Measurements from ENCODE around the gene GDNF.
A peak's percentile ranks its signal among the peaks of the same experiment; 100 is the strongest.

The GDNF gene

DNA sequence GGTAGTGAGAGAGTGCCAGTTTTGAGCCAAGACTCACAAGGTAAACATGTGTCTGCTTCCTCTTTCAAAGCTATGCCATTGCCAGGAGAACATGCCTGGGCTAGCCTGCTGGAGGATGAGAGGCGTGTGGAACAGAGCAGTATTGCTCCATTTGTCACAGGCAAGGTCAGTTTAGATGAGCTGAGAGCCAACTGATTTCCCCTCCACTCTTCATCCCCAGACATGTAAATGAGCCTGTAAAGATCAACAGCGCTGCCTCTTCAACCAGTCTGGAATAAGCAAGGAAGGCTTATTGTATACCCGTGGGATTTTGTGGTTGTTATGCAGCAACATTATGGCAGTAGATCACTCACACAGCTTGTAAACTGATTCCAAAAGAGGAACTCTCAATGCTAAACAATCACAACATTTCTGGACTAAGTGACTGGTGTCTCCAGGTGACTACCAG lies 8.2 kb upstream of the GDNF start:
- FAIRE-seq (no peak), DNase-seq (ENCODE audit: insufficient read length, low spot score) (no peak)

DNA sequence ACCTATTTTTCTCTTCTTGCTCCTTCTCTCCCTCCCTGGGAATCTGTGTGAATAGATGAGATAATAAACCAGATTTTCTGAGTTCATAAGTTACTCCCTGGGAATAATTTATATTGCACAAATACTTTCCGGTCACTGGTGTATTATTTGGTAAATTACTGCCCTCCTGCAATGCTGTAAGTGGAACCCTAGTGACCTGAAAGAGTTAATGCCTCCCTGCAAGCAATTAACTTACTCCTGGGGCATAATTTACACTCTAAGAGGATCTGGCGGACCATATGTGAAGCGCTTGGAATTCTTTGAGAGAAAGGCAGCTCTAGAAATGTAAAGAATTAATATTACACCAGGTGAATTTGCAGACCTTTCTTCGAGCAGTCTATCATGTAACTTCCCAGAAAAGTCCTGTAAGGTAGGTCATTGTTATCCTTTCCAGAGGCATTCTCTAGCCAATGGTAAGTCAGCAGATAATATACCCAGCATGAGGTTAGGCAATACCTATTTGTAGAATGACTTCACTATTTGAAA lies 7.0 kb upstream of the GDNF start:
- FAIRE-seq: no peak
- no peak for DNase-seq (ENCODE audit: insufficient read length, low spot score)

DNA sequence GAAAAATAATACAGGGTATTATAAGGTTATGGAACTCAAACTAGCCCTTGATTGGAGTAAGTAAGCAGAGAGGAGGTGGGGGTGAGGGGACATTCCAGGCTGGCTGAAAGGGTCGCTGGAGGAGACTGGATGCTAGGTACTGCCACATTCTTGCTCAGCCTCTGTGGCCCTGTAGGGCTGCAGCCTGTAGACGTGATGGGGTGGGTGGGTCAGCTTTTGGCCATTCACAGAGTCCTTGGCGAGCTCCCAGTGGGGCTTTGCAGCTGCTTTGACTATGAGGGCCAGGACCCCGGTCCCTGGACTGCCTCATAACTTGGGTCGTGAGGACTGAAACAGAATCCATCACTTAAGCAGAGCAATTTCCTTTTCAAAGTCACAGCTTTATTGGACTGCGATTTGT lies 4.2 kb upstream of the GDNF start:
- no peak for DNase-seq (ENCODE audit: insufficient read length, low spot score)
- FAIRE-seq: no peak

DNA sequence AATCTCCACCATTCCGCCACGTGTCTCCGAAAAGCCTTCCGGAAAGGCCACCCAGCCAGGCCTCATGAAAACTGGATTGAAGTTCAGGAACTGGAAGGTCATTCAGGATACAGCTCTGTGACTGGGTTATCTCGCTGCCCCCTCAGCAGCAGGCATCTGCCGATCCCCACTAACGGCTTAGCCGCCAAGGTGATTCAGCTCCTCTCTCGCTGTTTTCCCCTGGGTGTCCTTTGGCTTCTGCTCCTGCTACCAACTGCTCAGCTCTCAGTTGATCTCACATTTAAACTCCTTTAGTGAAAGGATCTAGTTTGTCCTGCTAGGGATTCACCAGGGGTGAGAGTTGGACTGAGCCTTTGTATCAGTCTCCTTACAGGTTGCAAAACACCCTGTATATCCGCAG lies 2.2 kb upstream of the GDNF start:
- no peak for DNase-seq (ENCODE audit: insufficient read length, low spot score)
- no peak for FAIRE-seq

DNA sequence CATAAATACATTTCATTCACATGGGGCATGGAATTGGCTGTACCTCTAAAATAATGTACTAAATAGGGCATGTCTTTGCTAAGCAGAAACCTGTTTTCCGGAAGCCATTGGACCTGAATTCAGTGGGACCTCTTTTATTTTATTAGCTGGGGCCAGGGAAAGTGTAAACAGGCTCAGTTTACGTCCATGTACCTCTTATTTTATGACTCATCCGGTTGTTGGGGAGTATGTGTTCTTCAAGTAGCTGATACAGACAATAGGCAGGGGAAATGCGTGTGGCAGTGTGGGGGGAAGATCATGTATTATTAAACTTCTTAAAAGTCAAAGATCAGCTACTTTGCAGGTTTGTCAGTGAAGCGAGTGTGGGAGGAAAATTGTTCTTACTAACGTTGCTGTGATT lies 1.4 kb upstream of the GDNF start:
- FAIRE-seq: no peak
- no peak for DNase-seq (ENCODE audit: insufficient read length, low spot score)

DNA sequence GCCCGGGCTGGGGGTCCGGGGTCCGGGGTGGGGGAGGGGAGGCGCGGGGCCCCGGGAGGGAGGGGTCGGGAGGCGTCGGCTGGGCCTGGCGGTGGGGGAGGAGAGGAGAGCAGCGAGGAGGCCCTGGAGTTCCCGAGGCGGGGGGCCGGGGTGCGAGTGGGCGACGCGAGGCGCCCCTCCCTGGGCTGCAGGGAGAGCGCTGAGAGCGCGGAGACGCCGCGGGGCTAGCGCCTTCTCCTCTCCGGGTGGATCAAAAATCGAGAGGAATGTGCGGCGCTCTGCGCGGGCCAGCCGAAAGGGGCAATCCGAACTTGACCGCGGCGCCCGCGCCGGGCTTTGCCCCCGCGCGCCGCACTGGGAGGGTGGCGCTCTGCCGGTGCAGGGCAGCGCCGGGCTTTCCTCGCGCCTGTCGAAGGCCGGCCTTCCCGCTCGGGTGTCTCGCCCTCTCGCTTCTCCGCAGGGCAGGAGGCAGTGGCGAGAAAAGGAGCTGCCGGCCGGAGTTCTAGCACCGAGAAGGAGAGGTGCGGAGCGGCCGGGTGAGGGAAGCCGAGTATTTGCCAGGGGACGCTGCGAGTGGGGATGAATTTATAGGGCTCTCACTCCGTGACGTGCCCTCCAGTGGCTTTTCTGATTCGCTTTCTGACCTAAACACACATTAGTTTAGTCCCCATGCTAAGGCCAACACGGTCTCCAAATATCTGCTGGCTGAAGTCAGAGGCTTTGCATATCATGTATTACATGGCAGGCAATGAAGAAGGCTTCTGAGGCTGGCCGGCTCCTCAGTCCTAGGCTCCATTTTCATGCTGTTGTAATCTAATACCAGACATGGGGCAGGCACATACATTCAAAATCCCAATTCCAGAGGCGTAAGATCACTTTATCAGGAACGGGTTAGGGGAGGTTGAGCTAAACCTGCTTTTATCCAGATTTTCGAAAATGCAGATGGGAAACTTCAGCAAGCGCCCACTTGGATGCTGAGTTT lies 503 bp upstream of the GDNF start:
- FAIRE-seq: no peak
- DNase-seq (ENCODE audit: insufficient read length, low spot score): no peak

DNA sequence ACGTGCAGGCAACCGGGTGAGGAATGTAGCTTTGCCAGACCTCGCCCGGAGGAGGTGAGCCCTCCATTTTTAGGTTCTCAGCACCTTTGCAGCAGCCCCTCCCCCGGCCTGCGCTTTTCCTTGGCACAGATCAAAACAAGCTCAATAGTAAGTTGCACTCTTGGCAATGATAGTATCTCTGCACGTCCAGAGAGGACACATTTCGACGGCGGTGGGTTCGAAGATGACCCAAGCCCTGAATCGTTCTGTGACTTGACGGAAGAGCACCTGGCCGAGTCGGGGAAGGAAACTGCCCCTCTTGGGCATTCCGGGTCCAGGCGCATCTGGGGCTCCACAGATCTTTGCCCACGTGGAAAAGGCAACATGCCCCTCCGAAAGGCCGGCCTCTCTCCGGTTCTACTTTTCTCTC lies 904 bp downstream of the GDNF start:
- no peak for DNase-seq (ENCODE audit: insufficient read length, low spot score)
- no peak for FAIRE-seq

DNA sequence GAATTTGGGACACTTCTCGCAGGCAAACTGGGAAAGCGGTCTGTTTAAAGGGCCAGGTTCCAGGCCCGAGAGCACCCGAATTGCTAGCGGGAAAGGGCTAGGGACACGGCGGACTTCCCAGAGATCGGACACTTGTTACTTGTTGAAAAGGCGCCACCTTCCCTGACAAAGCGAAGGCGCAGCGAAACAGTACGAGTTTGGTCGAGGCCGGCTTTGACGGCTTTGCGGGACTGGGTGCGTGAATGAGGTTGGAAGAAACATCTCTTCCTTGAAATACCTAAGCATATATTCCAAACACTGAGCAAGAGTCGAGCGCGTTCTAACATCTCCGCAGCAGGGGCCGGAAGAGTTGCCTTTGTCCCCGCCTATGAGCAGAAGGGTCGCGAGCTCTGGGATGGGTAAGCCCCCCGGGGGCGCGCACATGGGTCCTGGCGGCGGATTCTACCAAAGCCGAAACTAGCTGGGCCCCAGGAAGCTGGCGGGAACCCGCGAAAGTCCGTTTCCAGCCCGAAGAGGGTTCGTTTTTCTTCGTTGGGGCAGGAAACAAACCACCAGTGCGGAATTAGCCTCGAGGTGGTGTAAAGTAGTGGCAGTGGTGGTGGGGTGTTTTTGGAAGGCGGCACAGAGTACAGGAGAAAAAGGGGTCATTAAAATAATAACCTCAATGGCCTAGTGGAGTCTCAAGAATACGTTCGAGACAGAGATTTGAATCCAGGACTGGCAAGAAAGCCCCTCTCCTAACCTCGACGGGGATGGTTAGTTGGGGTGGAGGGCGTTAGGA lies 1.5 kb downstream of the GDNF start:
- FAIRE-seq (no peak), DNase-seq (ENCODE audit: insufficient read length, low spot score) (no peak)

DNA sequence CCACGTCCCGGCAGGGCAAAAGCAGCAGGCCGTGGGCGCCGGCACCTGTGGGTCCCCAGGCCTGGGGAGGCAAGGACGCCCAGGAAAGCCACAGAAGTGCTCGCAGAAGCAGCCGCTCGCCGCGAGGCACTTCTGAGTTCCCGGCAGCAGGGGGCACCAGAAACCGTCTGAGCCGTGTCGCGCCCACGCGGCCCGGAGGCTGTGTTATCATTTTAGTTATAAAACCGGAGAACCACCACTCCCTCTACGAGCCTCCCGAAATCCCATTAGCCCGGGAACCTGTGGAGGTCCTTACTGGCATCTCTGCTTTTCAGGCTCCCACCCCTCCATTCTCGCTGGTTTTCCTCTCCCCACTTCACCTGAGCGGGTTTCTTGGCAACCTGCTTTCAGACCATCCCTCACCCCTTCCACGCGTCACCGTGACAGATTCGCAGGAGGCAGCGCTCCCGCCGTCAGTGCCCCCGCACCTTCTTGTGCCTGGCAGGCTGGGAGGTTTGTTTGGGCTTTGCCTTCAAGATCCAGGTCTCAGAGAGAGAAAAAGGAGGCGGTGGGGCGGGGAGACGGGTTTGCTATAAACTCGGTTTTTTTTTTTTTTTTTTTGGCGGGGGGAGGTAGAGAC lies 2.3 kb downstream of the GDNF start:
- FAIRE-seq (peak; percentile 86), DNase-seq (ENCODE audit: insufficient read length, low spot score) (peak; percentile 90)

DNA sequence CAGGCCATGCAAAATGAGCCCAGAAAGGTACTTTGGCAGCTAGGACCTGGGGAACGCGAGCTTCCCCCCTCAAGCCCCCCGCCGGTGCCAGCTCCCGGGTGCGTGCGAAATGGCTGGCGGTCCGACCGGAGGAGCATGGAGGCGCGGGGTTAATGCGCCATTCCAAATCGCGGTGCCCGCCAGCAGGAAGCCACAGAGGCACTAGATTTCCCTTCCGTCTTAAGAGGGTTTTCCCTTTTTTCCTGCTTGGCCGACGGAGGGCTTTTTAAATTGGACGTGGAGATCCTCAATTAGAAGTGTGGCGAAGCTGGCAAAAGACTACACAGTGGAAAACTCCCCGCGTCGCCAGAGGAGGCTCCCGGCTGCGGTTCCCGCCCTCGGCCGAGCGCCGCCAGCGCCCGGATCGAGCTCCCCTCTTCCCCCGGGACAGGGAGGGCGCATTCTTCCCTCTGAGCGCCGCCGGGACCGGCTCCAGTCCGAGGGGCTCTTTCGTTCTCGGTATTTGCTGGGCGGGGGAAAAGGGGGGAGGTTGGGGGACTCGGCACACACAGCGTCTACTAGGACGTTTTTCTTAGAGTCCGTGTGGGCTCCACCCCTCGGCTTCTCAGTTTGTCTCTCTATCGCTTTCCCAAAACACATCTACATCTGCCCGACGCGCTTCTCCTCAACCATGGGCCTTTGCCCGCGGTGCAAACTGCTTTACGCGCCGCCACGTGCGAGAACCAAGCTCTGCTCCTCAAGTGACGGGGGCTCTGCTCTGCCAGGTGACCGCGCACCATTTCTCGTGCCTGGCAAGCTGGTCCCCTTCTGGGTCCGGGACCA lies 3.0 kb downstream of the GDNF start:
- DNase-seq (ENCODE audit: insufficient read length, low spot score) (no peak), FAIRE-seq (no peak)

DNA sequence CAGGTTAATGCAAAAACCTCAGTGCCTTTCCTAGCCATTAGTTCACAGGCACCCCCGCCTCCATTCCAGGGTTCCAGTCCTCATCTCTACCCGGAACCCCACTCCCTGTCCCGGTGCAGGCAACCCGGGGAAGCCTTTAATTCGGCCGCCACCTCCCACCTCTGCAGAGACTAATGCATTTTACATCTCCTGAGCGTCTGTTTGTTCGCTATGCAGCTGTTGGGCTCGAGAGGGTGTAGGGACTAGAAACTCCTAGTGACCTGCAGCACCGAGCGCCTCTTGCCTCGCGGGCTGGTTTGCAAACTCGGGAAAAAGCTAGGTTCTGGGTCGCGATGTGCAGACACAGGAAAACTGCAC lies 3.6 kb downstream of the GDNF start:
- DNase-seq (ENCODE audit: insufficient read length, low spot score) (no peak), FAIRE-seq (no peak)

DNA sequence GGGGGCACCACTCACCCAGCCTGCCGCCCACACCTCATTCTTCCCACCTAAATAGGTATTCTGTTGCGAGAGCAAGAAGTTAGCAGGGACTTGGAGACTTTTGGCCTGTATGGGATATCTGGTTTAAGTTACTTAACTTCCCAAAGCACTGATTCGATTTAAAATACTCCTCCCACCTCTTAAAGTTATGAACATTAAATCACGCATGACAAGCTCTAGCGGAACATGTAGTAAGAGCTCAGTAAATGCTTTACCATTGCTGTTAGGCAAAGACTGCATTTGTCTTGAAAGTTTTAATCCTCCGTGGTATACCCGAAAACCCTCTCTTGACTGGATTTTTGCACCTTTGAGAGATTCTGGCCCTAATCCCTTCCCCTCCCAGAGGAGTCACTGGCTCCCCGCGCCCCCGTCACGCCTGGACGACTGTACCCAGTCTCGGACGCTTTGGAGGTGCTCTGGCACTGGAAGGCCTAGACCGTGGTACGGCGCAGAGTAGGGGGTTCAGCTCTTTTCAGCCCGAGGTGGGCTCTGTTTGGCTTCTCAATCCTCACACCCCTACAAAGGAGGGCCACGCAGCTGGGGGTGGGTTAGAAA lies 4.4 kb downstream of the GDNF start:
- FAIRE-seq (no peak), DNase-seq (ENCODE audit: insufficient read length, low spot score) (no peak)

DNA sequence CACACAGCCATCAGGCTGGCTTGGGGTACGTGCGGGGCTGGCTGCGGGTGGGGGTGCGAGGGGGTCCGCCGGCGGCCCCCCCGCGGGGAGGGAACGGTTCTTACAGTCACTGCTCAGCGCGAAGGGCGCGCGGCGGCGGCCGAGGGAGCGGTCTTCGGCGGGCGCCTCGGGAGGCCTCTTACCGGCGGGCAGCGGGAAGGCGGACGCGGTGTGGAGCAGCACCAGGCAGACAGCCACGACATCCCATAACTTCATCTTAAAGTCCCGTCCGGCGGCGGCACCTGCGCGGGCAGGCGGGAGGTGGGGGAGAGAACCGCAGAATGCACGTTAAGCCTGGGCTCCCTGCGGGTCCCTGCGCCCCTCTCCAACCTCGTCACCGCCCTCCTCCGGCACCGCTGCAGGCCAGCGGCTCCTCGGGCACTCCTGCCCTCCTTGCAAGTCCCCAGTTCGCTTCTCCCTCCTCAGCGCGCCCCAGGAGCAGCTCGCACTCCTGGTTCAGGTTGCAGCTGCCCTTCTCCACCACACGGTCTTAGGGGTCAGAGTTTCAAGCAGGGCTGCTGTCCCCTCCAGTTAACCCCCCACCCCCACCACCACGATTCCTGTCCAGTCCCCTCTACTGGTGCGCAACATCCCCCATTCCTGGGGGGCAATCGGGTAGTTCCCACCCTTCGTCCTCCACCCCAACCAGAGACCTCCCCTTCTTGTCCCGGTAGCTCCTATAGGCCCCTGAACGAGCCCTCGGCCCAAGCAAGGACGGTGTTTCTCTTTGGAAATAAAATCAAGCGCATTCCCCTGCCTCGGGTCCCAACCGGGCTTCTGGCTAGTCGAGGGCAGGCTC lies 5.1 kb downstream of the GDNF start:
- FAIRE-seq (no peak), DNase-seq (ENCODE audit: insufficient read length, low spot score) (no peak)

DNA sequence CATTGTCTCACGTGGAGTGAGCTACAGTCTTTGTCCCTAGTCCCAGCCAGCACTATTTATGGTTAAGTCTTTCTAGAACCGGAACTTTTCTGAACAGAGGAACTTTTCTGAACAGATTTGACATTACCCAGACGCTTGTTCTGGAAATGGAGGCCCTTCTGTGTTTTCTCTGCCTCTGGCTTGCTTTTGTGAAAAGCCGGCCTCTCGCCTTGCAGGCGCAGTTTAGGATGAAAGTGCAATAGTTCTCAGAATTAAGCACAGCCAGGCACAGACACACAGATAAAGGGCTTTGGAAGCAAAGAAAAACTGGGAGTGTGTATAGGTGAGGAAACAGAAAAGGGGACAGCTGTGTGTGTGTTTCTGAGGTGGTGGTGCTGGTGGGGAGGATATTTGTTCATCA lies 5.9 kb downstream of the GDNF start:
- no peak for FAIRE-seq
- DNase-seq (ENCODE audit: insufficient read length, low spot score): no peak

DNA sequence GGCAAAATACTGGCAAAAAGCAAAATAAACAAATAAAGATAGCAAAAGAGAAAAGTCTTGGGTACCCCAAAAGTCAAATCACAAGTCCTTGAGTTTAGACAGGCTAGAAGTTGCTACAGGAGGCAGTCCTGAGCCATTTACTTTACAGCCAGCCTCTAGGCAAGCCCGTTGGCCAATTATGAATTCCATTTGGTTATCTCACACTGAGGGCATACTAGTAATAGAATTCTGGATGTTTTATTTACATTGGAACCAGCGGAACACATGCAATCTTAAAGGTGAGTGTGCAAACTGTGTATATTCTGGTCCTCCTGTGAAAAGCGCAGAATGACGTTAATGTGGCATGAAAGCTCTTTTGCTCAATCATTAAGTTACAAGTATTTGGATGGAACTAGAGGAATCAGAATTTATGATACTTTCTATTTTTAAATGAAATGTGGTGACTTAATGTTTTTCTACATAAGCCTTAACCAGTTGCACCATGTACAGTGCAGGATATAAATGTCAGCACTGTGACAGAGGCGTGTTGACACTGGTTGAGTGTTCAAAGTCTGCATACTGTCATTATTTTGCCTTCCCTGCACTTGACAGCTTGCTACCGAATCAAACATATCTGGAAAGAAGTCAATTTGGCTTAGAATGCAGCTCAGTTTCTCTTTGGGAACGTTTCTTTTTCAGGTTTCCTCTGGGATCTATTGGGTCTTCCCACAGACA lies 7.9 kb downstream of the GDNF start:
- FAIRE-seq (no peak), DNase-seq (ENCODE audit: insufficient read length, low spot score) (no peak)

DNA sequence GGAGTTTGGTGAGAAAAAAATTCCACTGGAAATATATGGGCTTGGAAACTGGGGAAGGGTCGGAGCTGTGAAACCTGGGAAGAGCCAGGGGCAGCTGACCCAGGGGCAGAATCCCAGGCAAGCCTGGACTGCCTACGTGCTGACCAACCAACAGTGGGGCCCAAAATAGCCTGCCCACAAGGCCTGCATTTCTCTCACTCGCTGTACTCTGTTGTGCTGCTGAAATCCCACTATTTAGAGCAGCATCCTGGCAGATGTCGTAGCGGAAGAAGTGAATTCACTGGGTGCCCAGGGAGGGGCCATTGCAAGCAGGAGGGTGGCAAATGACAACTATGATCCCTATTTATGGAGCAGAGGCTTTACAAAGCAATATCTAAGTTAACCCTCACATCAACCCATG lies 9.5 kb downstream of the GDNF start:
- DNase-seq (ENCODE audit: insufficient read length, low spot score): no peak
- no peak for FAIRE-seq

DNA sequence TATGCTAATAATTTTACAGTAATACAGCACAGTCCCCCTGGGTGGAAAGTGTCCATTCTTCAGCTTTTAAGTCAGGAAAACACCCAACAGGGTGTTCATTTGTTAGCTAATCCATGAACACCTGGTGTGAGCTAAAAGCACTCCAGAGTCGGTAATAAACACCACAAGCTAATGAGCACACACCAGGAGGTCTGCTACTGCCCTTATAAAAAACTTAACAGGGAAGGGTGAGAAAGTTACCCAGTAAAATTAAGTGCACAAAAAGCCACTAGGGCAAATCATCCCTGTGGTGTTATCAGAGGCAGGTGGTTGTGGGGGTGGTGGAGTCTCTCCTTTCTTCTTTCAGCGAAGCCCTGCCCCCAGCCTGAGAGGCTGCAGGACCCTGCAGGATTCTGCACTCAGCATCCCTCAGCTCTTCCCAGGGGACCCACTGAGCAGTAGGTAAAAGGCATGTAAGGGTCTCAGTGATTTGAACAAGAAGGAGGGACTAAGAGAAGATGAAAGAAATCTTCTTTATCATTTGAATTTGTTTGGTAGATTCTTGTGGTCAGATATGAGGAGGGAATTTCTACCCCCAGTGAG lies 14.4 kb downstream of the GDNF start:
- FAIRE-seq: no peak
- DNase-seq (ENCODE audit: insufficient read length, low spot score): no peak
